Raji (cell line): ENCODE measurements around the gene REV3L.

ENCODE experiments used
- POLR2A ChIP-seq: IDR thresholded peaks from 2 replicates; pipeline ENCODE4 v1.6.1; 2011; ENCODE audit warnings: low read depth, low read length, control low read depth; ENCODE audit not compliant: insufficient read depth

REV3L gene

GRCh38 chr6:111480988-111481822, 1.8 kb downstream of the REV3L start:
- TF ChIP-seq POLR2A: no peak

GRCh38 chr6:111478749-111479148, 4.3 kb downstream of the REV3L start:
- TF ChIP-seq POLR2A: no peak

- no peak for TF ChIP-seq POLR2A
Observed at GRCh38 chr6:111478064-111478476, 4.9 kb downstream of the REV3L start.

- no peak for TF ChIP-seq POLR2A
Observed at GRCh38 chr6:111477481-111477938, 5.5 kb downstream of the REV3L start.

- no peak for TF ChIP-seq POLR2A
Observed at GRCh38 chr6:111474771-111475170, 8.2 kb downstream of the REV3L start.

- no peak for TF ChIP-seq POLR2A
Observed at GRCh38 chr6:111474106-111474505, 8.9 kb downstream of the REV3L start.

- no peak for TF ChIP-seq POLR2A
Observed at GRCh38 chr6:111472933-111473435, 10.0 kb downstream of the REV3L start.

GRCh38 chr6:111471958-111472357, 11.1 kb downstream of the REV3L start:
- TF ChIP-seq POLR2A: no peak

GRCh38 chr6:111471533-111471932, 11.5 kb downstream of the REV3L start:
- TF ChIP-seq POLR2A: no peak

GRCh38 chr6:111470991-111471390, 12.0 kb downstream of the REV3L start:
- no peak for TF ChIP-seq POLR2A

- no peak for TF ChIP-seq POLR2A
Observed at GRCh38 chr6:111469543-111469942, 13.5 kb downstream of the REV3L start.

GRCh38 chr6:111468329-111469012, 14.5 kb downstream of the REV3L start:
- no peak for TF ChIP-seq POLR2A

GRCh38 chr6:111464184-111464583, 18.8 kb downstream of the REV3L start:
- no peak for TF ChIP-seq POLR2A

- no peak for TF ChIP-seq POLR2A
Observed at GRCh38 chr6:111462770-111463391, 20.1 kb downstream of the REV3L start.

GRCh38 chr6:111461860-111462259, 21.2 kb downstream of the REV3L start:
- no peak for TF ChIP-seq POLR2A
